ENCODE results near the gene GABARAPL1. TPM values are rescaled to one million over a fixed set of nuclear protein-coding genes. Genes with fewer than 3 reads are reported as not detected.
"Not testable (repeated sequence)": the region's sequence is repeated elsewhere in the genome, so short reads cannot be mapped to it uniquely, and the experiment has no call there.

The GABARAPL1 gene
- total RNA-seq, 6 donors from 2014 or later = 88.9 to 114 (median 97.9) TPM

DNA sequence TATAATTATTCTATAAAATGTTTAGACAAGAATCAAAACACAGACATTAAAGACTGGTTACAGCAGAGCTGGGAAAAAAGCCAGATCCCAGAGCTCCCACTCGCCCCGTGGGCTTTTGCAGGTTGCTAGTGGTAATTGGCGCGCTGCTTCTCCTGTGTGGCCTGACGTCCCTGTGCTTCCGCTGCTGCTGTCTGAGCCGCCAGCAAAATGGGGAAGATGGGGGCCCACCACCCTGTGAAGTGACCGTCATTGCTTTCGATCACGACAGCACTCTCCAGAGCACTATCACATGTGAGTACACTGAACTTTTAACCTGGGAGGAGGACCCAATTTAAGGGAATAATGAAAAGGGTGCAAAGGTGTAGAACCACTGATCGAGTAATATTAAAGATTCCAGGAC is 26.4 kb upstream of the GABARAPL1 start:
- ATAC-seq (ENCODE audit: low FRiP score in 2 of 2) (peak; percentile 60 to 79), DNase-seq (peak in 1 of 2 donors; percentile 82)
- no peaks in the 10 kb centered on the region for H3K9me3 ChIP-seq
- WGBS, 2 donors = 54 to 70% methylated on average over 11 of the region's 11 CpGs
- H3K27ac ChIP-seq = peak overlapping the region in 1 of 4 donors; percentile 57
- H3K36me3 ChIP-seq = no peaks in the 10 kb centered on the region
- no peak for TF ChIP-seq CTCF (IDR thresholded peaks at IDR 0.05)
- peak; percentile 50 to 60 for TF ChIP-seq POLR2AphosphoS5 (IDR thresholded peaks at IDR 0.05)
- peak in 2 of 4 donors; percentile 21 to 42 for TF ChIP-seq EP300 (IDR thresholded peaks at IDR 0.05)
- TF ChIP-seq POLR2A (IDR thresholded peaks at IDR 0.05) = peak in 1 of 4 donors; percentile 62
- no peak overlapping the region for H3K4me3 ChIP-seq
- no peaks in the 10 kb centered on the region for H3K27me3 ChIP-seq
- peaks cover 0 to 13% (median 5%) of the 10 kb centered on the region in 4 donors for H3K4me1 ChIP-seq

DNA sequence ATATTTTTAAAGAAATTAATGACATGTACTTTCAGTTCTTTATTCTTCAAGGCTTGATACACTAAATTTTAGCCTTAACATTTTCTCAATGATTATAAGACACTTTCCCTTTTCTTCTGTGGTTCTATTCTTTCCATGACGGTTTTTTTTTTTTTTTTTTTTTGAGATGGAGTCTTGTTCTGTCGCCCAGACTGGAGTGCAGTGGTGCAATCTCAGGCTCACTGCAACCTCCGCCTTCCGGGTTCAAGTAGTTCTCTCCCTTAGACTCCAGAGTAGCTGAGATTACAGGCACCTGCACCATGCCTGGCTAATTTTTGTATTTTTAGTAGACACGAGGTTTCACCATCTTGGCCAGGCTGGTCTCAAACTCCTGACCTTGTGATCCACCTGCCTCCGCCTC is 25.7 kb upstream of the GABARAPL1 start:
- ATAC-seq (ENCODE audit: low FRiP score in 2 of 2) = not testable (repeated sequence)
- Histone ChIP-seq H3K4me1 (peaks cover 0 to 13% (median 5%) of the 10 kb centered on the region in 4 donors), H3K27ac (peak overlapping the region in 1 of 4 donors; percentile 35)

DNA sequence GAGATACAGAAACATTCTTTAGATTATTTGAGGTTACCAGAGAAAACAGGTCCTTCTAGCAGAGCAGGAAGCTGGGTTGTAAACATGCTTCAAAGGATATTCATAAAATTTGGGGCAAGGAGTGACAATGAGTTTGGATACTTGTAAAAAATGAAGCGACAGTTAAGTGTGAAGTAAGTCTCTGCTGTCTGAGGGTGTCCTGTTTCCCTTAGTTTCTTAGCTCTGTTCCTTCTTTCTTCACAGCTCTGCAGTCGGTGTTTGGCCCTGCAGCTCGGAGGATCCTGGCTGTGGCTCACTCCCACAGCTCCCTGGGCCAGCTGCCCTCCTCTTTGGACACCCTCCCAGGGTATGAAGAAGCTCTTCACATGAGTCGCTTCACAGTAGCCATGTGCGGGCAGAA is 23.0 kb upstream of the GABARAPL1 start:
- ATAC-seq (ENCODE audit: low FRiP score in 2 of 2) (peak in 1 of 2 donors; percentile 44), DNase-seq (no peak)
- no peak overlapping the region for H3K27ac ChIP-seq
- 45 to 49% methylated on average over 3 to 5 of the region's 5 CpGs for WGBS, 2 donors
- H3K4me3 ChIP-seq = no peak overlapping the region
- no peaks in the 10 kb centered on the region for H3K27me3 ChIP-seq
- H3K36me3 ChIP-seq = no peaks in the 10 kb centered on the region
- no peaks in the 10 kb centered on the region for H3K9me3 ChIP-seq
- TF ChIP-seq POLR2A (IDR thresholded peaks at IDR 0.05) = no peak
- TF ChIP-seq POLR2AphosphoS5 (IDR thresholded peaks at IDR 0.05) = no peak
- TF ChIP-seq CTCF (IDR thresholded peaks at IDR 0.05) = no peak
- no peak for TF ChIP-seq EP300 (IDR thresholded peaks at IDR 0.05)
- peaks cover 0 to 6% (median 1%) of the 10 kb centered on the region in 4 donors for H3K4me1 ChIP-seq

More for the DNA sequence above, 25.7 kb upstream of the GABARAPL1 start:
- H3K27me3 ChIP-seq, H3K9me3 ChIP-seq, H3K4me3 ChIP-seq, H3K36me3 ChIP-seq: not testable (repeated sequence)
- DNase-seq = peak in 1 of 2 donors; percentile 67
- 58 to 67% methylated on average over 6 of the region's 6 CpGs for WGBS, 2 donors

DNA sequence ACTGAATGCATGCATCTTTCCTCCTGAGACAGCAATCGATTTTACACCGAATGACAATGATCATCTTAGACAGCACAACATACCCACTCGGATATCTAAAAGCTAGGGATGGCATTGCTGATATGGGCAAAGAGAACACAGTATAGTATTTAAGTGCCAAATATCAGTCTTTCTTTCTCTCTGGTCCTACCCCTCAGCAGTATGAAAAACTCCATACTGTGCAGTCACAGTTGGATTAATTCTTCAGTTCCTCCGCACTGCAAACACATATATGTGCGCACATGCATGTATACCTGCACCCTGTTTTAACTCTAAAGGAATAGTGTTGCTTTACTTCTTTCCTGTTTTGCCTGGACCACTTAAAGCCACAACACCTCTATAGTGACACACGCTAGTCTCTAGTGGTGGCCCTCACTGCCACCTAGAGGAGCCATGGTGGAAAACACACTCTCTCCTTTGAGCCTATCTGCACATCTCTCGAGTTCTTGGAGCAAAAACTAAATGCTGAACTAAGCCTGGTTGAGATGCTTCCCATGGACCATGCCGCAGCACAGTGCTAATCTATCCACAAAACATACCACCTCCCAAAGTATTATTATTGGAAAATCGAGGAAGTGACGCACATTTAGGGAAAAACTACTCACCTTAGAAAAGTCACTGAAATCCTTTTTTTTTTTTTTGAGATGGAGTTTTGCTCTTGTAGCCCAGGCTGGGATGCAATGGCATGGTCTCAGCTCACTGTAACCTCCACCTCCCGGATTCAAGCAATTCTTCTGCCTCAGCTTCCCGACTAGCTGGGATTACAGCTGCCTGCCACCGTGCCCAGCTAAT is 21.9 kb upstream of the GABARAPL1 start:
- Histone ChIP-seq H3K36me3 (no peaks in the 10 kb centered on the region), H3K9me3 (no peaks in the 10 kb centered on the region), H3K27ac (no peak overlapping the region), H3K27me3 (no peaks in the 10 kb centered on the region), H3K4me1 (peaks cover 0 to 6% (median 0%) of the 10 kb centered on the region in 4 donors), H3K4me3 (no peak overlapping the region)
- DNase-seq (peak in 1 of 2 donors; percentile 68), ATAC-seq (ENCODE audit: low FRiP score in 2 of 2) (peak; percentile 93)
- WGBS, 2 donors = 45 to 50% methylated on average over 13 of the region's 13 CpGs
- no peak for TF ChIP-seq EP300 (IDR thresholded peaks at IDR 0.05)
- no peak for TF ChIP-seq POLR2AphosphoS5 (IDR thresholded peaks at IDR 0.05)
- peak; percentile 57 to 79 (median 68) for TF ChIP-seq CTCF (IDR thresholded peaks at IDR 0.05)
- no peak for TF ChIP-seq POLR2A (IDR thresholded peaks at IDR 0.05)

- no peak for TF ChIP-seq EP300 (IDR thresholded peaks at IDR 0.05)
- TF ChIP-seq CTCF (IDR thresholded peaks at IDR 0.05) = no peak
- no peak for TF ChIP-seq POLR2A (IDR thresholded peaks at IDR 0.05)
- TF ChIP-seq POLR2AphosphoS5 (IDR thresholded peaks at IDR 0.05) = no peak
- H3K27me3 ChIP-seq = no peaks in the 10 kb centered on the region
- ATAC-seq (ENCODE audit: low FRiP score in 2 of 2) = peak in 1 of 2 donors; percentile 31
- DNase-seq = no peak
- no peaks in the 10 kb centered on the region for H3K9me3 ChIP-seq
- no peak overlapping the region for H3K4me3 ChIP-seq
- H3K4me1 ChIP-seq = peaks cover 0 to 6% (median 0%) of the 10 kb centered on the region in 4 donors
- WGBS, 2 donors = 44 to 61% methylated on average over 2 of the region's 2 CpGs
- H3K27ac ChIP-seq = no peak overlapping the region
- no peaks in the 10 kb centered on the region for H3K36me3 ChIP-seq
Observed at GRCh38 chr12:10191865-10192264, 20.8 kb upstream of the GABARAPL1 start.
